Sigmoid colon (tissue), 4 donors: ENCODE results near the gene CCT3.

Experiments
- CTCF ChIP-seq, 4 experiments: fragments of 450-650 bp in 3 of 4; fragments of 200-600 bp in 1 of 4; IDR thresholded peaks; one replicate each; pipeline ENCODE4 v1.5.1; 2016 to 2019; ENCODE audit warnings: antibody characterized with exemption in 4 of 4, mild to moderate bottlenecking in 3 of 4, moderate library complexity in 2 of 4
- EP300 ChIP-seq, 4 donors: sonication (generic); formaldehyde crosslinking; IDR thresholded peaks; one replicate each; pipeline ENCODE4 v1.6.1; 2017; ENCODE audit warnings: antibody characterized with exemption in 4 of 4
- POLR2A ChIP-seq, 2 donors: fragments of 450-650 bp; IDR thresholded peaks; one replicate each; pipeline ENCODE4 v1.6.1; 2016; ENCODE audit warnings: antibody characterized with exemption in 2 of 2, mild to moderate bottlenecking in 2 of 2, moderate library complexity in 2 of 2
- POLR2AphosphoS5 ChIP-seq, 4 donors: sonication (generic); formaldehyde crosslinking; IDR thresholded peaks; one replicate each; pipeline ENCODE4 v1.6.1; 2017; ENCODE audit warnings: antibody characterized with exemption in 4 of 4

GRCh38 chr1:156356262-156356874 lies 18.3 kb upstream of the CCT3 start:
- TF ChIP-seq POLR2A (IDR thresholded peaks at IDR 0.05) (no peak), CTCF (IDR thresholded peaks at IDR 0.05) (no peak), EP300 (IDR thresholded peaks at IDR 0.05) (no peak), POLR2AphosphoS5 (IDR thresholded peaks at IDR 0.05) (no peak)
